ENCODE data around the gene CELA2A. TPM values are rescaled to one million over a fixed set of nuclear protein-coding genes. Genes with fewer than 3 reads are reported as not detected.

CELA2A gene
- total RNA-seq: not detected

DNA sequence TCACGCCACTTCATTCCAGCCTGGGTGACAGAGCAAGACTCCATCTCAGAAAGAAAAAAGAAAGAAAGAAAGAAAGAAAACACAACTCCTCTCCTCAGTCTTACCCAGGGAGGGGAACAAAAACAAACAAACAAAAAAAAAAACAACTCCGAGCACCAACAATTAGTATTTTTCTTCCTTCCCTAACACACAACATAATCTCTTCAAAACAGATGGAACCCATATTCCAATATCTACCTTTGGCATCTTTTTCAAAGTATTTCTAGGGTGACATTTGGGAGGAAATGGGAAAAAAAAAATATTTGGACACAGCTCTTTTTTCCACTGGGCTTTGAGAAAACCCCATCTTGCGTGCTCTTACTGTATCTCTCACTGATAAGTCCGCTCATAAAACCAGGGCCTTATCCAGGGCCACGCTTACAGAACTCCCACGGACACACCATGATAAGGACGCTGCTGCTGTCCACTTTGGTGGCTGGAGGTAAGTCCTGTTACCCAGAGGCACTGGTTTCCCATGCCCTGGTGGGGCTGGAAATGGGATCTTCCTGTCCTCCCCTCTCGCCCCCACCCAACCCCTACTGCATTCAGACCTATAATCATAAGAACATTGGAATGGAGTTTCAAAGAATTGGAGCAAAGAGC, at the start of gene CELA2A:
CELA2A (plus strand) TSS at position 420 of the 642 bp plus-strand sequence; CDS start at position 442, 22 bp downstream.
- Histone ChIP-seq H3K36me3 (no peaks in the 10 kb centered on the region), H3K4me3 (no peak within 1 kb of the TSS), H3K4me1 (no peaks in the 10 kb centered on the region), H3K27ac (no peak within 1 kb of the TSS), H3K9me3 (no peaks in the 10 kb centered on the region), H3K27me3 (no peaks in the 10 kb centered on the region)
- intact Hi-C loops (cut with DNase I; ENCODE audit: low total_unique reads): no loop called here
- TF ChIP-seq, protein P1, sequence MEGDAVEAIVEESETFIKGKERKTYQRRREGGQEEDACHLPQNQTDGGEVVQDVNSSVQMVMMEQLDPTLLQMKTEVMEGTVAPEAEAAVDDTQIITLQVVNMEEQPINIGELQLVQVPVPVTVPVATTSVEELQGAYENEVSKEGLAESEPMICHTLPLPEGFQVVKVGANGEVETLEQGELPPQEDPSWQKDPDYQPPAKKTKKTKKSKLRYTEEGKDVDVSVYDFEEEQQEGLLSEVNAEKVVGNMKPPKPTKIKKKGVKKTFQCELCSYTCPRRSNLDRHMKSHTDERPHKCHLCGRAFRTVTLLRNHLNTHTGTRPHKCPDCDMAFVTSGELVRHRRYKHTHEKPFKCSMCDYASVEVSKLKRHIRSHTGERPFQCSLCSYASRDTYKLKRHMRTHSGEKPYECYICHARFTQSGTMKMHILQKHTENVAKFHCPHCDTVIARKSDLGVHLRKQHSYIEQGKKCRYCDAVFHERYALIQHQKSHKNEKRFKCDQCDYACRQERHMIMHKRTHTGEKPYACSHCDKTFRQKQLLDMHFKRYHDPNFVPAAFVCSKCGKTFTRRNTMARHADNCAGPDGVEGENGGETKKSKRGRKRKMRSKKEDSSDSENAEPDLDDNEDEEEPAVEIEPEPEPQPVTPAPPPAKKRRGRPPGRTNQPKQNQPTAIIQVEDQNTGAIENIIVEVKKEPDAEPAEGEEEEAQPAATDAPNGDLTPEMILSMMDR (IDR thresholded peaks at IDR 0.05): no peak
- no peak for TF ChIP-seq POLR2A (IDR thresholded peaks at IDR 0.05)
- TF ChIP-seq POLR2AphosphoS5 (IDR thresholded peaks at IDR 0.05): no peak
- no peak for DNase-seq (ENCODE audit: low spot score in 2 of 2)

DNA sequence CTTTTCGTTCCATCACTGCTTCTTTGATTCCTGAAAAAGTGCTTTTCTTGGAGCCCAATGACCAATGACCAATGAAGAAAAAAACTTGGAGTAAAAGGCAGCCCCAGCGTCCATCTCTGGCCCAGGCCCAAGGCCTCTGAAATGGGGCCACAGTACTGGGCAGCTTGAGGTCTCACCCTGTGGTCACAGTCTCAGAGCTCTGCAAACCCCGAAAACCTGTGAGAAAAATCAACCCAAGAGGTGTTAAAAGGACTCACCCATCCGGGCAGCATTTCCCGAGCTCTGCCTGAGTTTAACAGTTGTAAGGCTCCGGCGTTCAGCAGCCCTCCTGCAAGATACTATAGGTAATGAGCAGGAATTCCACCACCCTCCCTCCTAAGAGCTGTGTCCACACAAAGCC, 49.0 kb upstream of the CELA2A start:
- no peaks in the 10 kb centered on the region for H3K36me3 ChIP-seq
- H3K27ac ChIP-seq: peak overlapping the region; percentile 38 to 45
- DNase-seq (ENCODE audit: low spot score in 2 of 2): no peak
- no peaks in the 10 kb centered on the region for H3K9me3 ChIP-seq
- no peaks in the 10 kb centered on the region for H3K27me3 ChIP-seq
- TF ChIP-seq, protein P1 (IDR thresholded peaks at IDR 0.05): no peak
- TF ChIP-seq POLR2A (IDR thresholded peaks at IDR 0.05) (no peak), POLR2AphosphoS5 (IDR thresholded peaks at IDR 0.05) (no peak)
- peaks cover 0 to 4% of the 10 kb centered on the region in 2 donors for H3K4me1 ChIP-seq
- no peak overlapping the region for H3K4me3 ChIP-seq
- intact Hi-C loops (cut with DNase I; ENCODE audit: low total_unique reads): no loop called here

DNA sequence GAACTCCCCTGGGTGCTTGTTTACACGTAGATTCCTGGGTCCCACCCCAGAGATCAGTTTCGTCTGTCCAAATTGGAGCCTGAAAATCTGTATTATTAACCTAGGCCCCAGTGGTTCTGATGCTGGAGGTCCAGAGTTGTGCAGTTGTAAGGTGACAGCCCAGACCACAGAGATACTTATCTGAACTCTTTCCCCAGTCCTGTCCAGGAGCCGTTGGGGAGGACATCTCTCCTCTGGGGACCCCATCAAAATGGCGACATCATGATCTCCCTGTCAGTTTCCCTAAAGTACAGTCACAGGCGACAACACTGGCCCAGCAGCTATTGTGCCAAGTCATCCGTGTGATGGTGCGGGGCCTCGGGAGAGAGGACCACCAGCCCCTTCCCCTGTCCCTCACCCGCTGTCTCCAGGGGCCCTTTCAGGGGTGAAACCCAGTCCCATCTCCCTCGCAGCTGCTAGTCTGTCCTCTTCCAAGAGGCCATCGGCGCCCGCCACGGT, 47.6 kb upstream of the CELA2A start:
- Histone ChIP-seq H3K27ac (peak overlapping the region; percentile 82 to 85), H3K9me3 (no peaks in the 10 kb centered on the region), H3K36me3 (no peaks in the 10 kb centered on the region), H3K4me3 (peak overlapping the region; percentile 71 to 96 (median 88)), H3K27me3 (no peaks in the 10 kb centered on the region), H3K4me1 (peaks cover 0 to 4% of the 10 kb centered on the region in 2 donors)
- TF ChIP-seq POLR2AphosphoS5 (IDR thresholded peaks at IDR 0.05): no peak
- intact Hi-C loops (cut with DNase I; ENCODE audit: low total_unique reads): no loop called here
- DNase-seq (ENCODE audit: low spot score in 2 of 2): no peak

DNA sequence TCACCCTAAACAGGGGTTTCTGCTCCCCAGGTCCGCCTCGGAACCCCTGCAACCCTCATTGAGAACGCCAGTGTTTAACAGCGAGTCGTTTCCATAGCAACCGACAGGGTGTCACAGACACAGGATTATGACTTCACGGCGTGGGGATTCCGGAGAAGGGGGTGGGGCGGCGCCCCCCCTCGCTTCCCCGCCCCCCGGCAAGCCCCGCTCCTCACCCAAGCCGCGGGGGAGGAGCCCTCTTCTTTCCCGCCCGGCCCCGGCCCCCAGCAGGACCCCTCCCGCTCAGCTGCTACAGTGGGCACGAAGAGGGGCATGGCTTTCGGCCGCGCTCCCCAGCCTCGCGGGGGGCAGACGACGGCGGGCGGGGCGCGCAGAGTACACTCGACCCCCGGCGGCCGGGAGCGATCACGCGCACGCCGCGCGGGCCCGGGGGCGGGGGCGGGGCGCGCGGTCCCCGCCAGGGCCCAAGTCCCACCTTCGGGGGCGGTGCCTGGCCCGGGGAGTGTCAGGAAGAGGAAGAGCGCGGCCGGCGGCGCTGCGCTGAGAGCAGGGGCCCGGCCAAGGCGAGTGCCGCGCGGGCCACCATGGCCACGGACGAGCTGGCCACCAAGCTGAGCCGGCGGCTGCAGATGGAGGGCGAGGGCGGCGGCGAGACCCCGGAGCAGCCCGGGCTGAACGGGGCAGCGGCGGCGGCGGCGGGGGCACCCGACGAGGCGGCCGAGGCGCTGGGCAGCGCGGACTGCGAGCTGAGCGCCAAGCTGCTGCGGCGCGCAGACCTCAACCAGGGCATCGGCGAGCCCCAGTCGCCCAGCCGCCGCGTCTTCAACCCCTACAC, 46.9 kb upstream of the CELA2A start, which contains the start of gene EFHD2:
EFHD2 (plus strand) TSS at position 501 of the 835 bp plus-strand sequence; CDS start at position 585, 84 bp downstream.
- H3K9me3 ChIP-seq: no peaks in the 10 kb centered on the region
- peak; percentile 68 to 69 for DNase-seq (ENCODE audit: low spot score in 2 of 2)

DNA sequence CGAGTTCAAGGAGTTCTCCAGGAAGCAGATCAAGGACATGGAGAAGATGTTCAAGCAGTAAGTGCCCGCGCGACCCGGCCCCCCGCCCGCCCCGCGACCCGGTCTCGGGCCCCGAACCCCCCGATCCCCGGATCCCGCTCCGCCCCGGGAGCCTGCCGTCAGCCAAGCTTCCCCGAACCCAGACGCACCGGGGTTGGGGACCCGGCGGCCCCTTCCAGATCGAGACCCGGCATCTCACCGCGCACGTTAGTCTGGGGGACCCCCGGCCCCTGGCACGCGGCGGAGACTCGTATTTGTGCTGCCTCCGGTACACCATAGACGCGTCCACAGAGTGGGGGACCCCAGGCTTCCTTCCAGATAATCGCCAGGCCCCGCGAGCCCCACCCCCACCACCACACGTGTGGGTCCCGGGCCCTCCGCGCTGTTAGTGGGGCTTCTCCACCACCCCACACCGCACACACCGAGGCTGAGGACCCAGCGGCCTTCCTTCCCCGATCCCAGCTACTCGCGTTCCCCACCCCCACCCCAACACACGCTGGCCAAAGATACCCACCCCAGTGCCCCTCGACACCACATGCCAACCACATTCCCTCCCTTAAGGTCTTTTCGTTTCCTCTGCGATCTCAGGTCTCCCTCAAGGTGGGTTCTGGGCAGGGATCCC, 46.2 kb upstream of the CELA2A start:
- no peaks in the 10 kb centered on the region for H3K36me3 ChIP-seq
- TF ChIP-seq, protein P1 (IDR thresholded peaks at IDR 0.05): no peak
- TF ChIP-seq POLR2A (IDR thresholded peaks at IDR 0.05) (no peak), POLR2AphosphoS5 (IDR thresholded peaks at IDR 0.05) (no peak)
- peaks cover 0 to 4% of the 10 kb centered on the region in 2 donors for H3K4me1 ChIP-seq
- H3K27me3 ChIP-seq: no peaks in the 10 kb centered on the region
- H3K27ac ChIP-seq: peak overlapping the region; percentile 82 to 85
- H3K9me3 ChIP-seq: no peaks in the 10 kb centered on the region
- H3K4me3 ChIP-seq: peak overlapping the region; percentile 71 to 96 (median 88)
- intact Hi-C loops (cut with DNase I; ENCODE audit: low total_unique reads): no loop called here
- DNase-seq (ENCODE audit: low spot score in 2 of 2): no peak

More for the DNA sequence above, 46.9 kb upstream of the CELA2A start, which contains the start of gene EFHD2:
- TF ChIP-seq POLR2A (IDR thresholded peaks at IDR 0.05): no peak
- peak in 2 of 3 donors; percentile 52 for TF ChIP-seq POLR2AphosphoS5 (IDR thresholded peaks at IDR 0.05)
- TF ChIP-seq, protein P1 (IDR thresholded peaks at IDR 0.05): no peak
- peaks cover 0 to 4% of the 10 kb centered on the region in 2 donors for H3K4me1 ChIP-seq
- peak within 1 kb of the TSS; percentile 71 to 96 (median 88) for H3K4me3 ChIP-seq
- no peaks in the 10 kb centered on the region for H3K36me3 ChIP-seq
- H3K27me3 ChIP-seq: no peaks in the 10 kb centered on the region
- peak within 1 kb of the TSS; percentile 82 to 85 for H3K27ac ChIP-seq
- intact Hi-C loops (cut with DNase I; ENCODE audit: low total_unique reads): no loop called here

Data from breast epithelium (tissue), 4 donors.